HCT116 (cell line): Measurements from ENCODE around the gene ZBED3. TPM values are rescaled to one million over a fixed set of nuclear protein-coding genes. Genes with fewer than 3 reads are reported as not detected.
A peak's percentile ranks its signal among the peaks of the same experiment; 100 is the strongest.

Source experiments
- ATAC-seq: fragments of 200-7000 bp; cut with Tn5 transposase; 2 replicates; pipeline ENCODE4 v1.9.1; 2020; ENCODE audit warnings: mild to moderate bottlenecking, moderate library complexity
- BruUV-seq: library from RNA; stranded (reverse); fragments of 400-500 nt; replicated peaks from 2 replicates; lab custom pipeline; 2021; lab: Mats Ljungman, UMichigan
- CTCF ChIA-PET: fragments of 300-600 bp; sonication (Branson Sonifier 250); formaldehyde crosslinking; loops from one replicate; lab custom pipeline; 2021; ENCODE audit warnings: antibody characterized with exemption; lab: Charles Lee
- POLR2A ChIA-PET: fragments of 300-600, 350-600 bp; sonication (Branson Sonifier 250); formaldehyde crosslinking; loops from one replicate; lab custom pipeline; 2021; ENCODE audit warnings: antibody characterized with exemption; lab: Charles Lee
- RAD21 ChIA-PET, 2 experiments: fragments of 300-600 bp; sonication (Branson Sonifier 250); formaldehyde crosslinking; loops; one replicate each; lab custom pipeline; 2023; ENCODE audit warnings: low total read pairs in 2 of 2; ENCODE audit not compliant: uncharacterized antibody in 2 of 2, unreplicated experiment in 2 of 2, low non-redundant PET in 1 of 2; lab: Charles Lee
- DNase-seq: peaks from one replicate; pipeline ENCODE4 v3.0.0-alpha.2; 2010; ENCODE audit warnings: low read depth, low spot score
- H2AFZ ChIP-seq: fragments of 200-600 bp; shearing (Covaris generic), sonication (generic); 2 replicates; pipeline ENCODE4 v1.6.1; 2017; ENCODE audit warnings: low read depth, mixed run types, mixed read lengths, antibody characterized with exemption, low read length; ENCODE audit not compliant: poor library complexity, severe bottlenecking
- H3K27ac ChIP-seq: 2 replicates; pipeline ENCODE4 v1.5.1; 2012; ENCODE audit warnings: low read depth, low read length
- H3K27me3 ChIP-seq: fragments of 200-600 bp; sonication (generic); 2 replicates; pipeline ENCODE4 v1.6.1; 2016; ENCODE audit warnings: mixed run types, low read length, mixed read lengths; ENCODE audit not compliant: insufficient read depth
- H3K36me3 ChIP-seq, 2 experiments: fragments of 200-500 bp in 1 of 2; fragments of 200-600 bp in 1 of 2; sonication (Bioruptor generic) in 1 of 2; sonication (generic) in 1 of 2; 2 replicates each; pipeline versions ENCODE4 v1.5.1 to v1.6.1; 2014 to 2016; ENCODE audit warnings: low read length in 2 of 2, inconsistent platforms in 1 of 2, mixed read lengths in 1 of 2, mixed run types in 1 of 2; ENCODE audit not compliant: insufficient read depth in 2 of 2, control insufficient read depth in 1 of 2
- H3K4me1 ChIP-seq, 2 experiments: fragments of 200-600 bp in 1 of 2; sonication (generic) in 1 of 2; 2 replicates each; pipeline versions ENCODE4 v1.5.1 to v1.6.1; 2012 to 2017; ENCODE audit warnings: low read length in 2 of 2, inconsistent platforms in 1 of 2, mild to moderate bottlenecking in 1 of 2, mixed read lengths in 1 of 2, mixed run types in 1 of 2, moderate library complexity in 1 of 2; ENCODE audit not compliant: insufficient read depth in 2 of 2, control insufficient read depth in 1 of 2
- H3K4me2 ChIP-seq: fragments of 200-600 bp; sonication (generic); 2 replicates; pipeline ENCODE4 v1.6.1; 2017; ENCODE audit warnings: mixed run types, low read length, mixed read lengths
- H3K4me3 ChIP-seq, 2 experiments: fragments of 200-600 bp in 1 of 2; sonication (generic) in 1 of 2; replicated peaks in 1 of 2; 2 replicates each; pipeline ENCODE4 v1.5.1; 2011 to 2016; ENCODE audit warnings: low read length in 2 of 2, control low read depth in 1 of 2, low read depth in 1 of 2, mild to moderate bottlenecking in 1 of 2, mixed read lengths in 1 of 2, mixed run types in 1 of 2
- H3K79me2 ChIP-seq: fragments of 200-600 bp; sonication (generic); 2 replicates; pipeline ENCODE4 v1.6.1; 2017; ENCODE audit warnings: mild to moderate bottlenecking, mixed run types, low read length, moderate library complexity, mixed read lengths; ENCODE audit not compliant: insufficient read depth
- H3K9ac ChIP-seq: fragments of 200-600 bp; sonication (generic); 2 replicates; pipeline ENCODE4 v1.6.1; 2016; ENCODE audit warnings: low read length, mixed read lengths
- H3K9me2 ChIP-seq: fragments of 200-600 bp; sonication (generic), shearing (Covaris generic); 2 replicates; pipeline ENCODE4 v1.6.1; 2017; ENCODE audit warnings: mixed run types, mild to moderate bottlenecking, moderate library complexity; ENCODE audit not compliant: insufficient read depth
- H3K9me3 ChIP-seq, 2 experiments: fragments of 200-500 bp in 1 of 2; fragments of 200-600 bp in 1 of 2; sonication (Bioruptor generic) in 1 of 2; sonication (generic) in 1 of 2; 2 replicates each; pipeline ENCODE4 v1.6.1; 2014 to 2017; ENCODE audit warnings: low read length in 2 of 2, mixed read lengths in 2 of 2, inconsistent platforms in 1 of 2, low read depth in 1 of 2, mild to moderate bottlenecking in 1 of 2, mixed run types in 1 of 2, moderate library complexity in 1 of 2; ENCODE audit not compliant: control insufficient read depth in 1 of 2, insufficient read depth in 1 of 2
- H4K20me1 ChIP-seq: fragments of 200-600 bp; sonication (generic), shearing (Covaris generic); 2 replicates; pipeline ENCODE4 v1.6.1; 2017; ENCODE audit warnings: mixed run types, mild to moderate bottlenecking, moderate library complexity; ENCODE audit not compliant: insufficient read depth
- ATF3 ChIP-seq: IDR thresholded peaks from 2 replicates; pipeline ENCODE4 v1.6.1; 2012
- EGR1 ChIP-seq: IDR thresholded peaks from 2 replicates; pipeline ENCODE4 v1.6.1; 2012; ENCODE audit warnings: low read depth
- ELF1 ChIP-seq: IDR thresholded peaks from 2 replicates; pipeline ENCODE4 v1.6.1; 2012; ENCODE audit warnings: low read depth, borderline replicate concordance
- EZH2 ChIP-seq: fragments of 200-600 bp; sonication (generic); IDR thresholded peaks from 2 replicates; pipeline ENCODE4 v1.6.1; 2017; ENCODE audit warnings: antibody characterized with exemption, mixed run types
- FOSL1 ChIP-seq: IDR thresholded peaks from 2 replicates; pipeline ENCODE4 v1.6.1; 2012; ENCODE audit warnings: low read depth
- JUND ChIP-seq: IDR thresholded peaks from 2 replicates; pipeline ENCODE4 v1.6.1; 2012
- POLR2A ChIP-seq: IDR thresholded peaks from 2 replicates; pipeline ENCODE4 v1.7.0; 2011; ENCODE audit warnings: borderline replicate concordance; ENCODE audit not compliant: insufficient read depth, insufficient read length; ENCODE audit errors: extremely low read depth
- POLR2AphosphoS5 ChIP-seq: IDR thresholded peaks from 2 replicates; pipeline ENCODE4 v1.6.1; 2011; ENCODE audit warnings: mild to moderate bottlenecking, low read depth, low read length, moderate library complexity
- RAD21 ChIP-seq: IDR thresholded peaks from 2 replicates; pipeline ENCODE4 v1.6.1; 2012; ENCODE audit warnings: low read depth, mild to moderate bottlenecking
- SRF ChIP-seq: IDR thresholded peaks from 2 replicates; pipeline ENCODE4 v1.6.1; 2012; ENCODE audit warnings: low read depth
- YY1 ChIP-seq: IDR thresholded peaks from 2 replicates; pipeline ENCODE4 v1.6.1; 2011; ENCODE audit warnings: low read length, low read depth, moderate library complexity, mild to moderate bottlenecking; ENCODE audit not compliant: insufficient replicate concordance; ENCODE audit errors: extremely low read depth
- ZFX ChIP-seq: fragments of 450-650 bp; IDR thresholded peaks from 2 replicates; pipeline ENCODE4 v1.6.1; 2017
- ZNF274 ChIP-seq: fragments of 200-500 bp; sonication (Bioruptor generic); IDR thresholded peaks from 2 replicates; pipeline ENCODE4 v1.6.1; 2014; ENCODE audit warnings: mild to moderate bottlenecking, low read depth, low read length, inconsistent platforms
- intact Hi-C: fragments of 100-400 bp; cut with micrococcal nuclease; formaldehyde crosslinking; loops from 2 replicates; pipeline ENCODE4 v1.10.0; 2022
- total RNA-seq: library from RNA; stranded (reverse); gene quantifications from one replicate; pipeline ENCODE4 v1.2.1, GENCODE V29; 2021; ENCODE audit not compliant: unreplicated experiment
- TF ChIP-seq, protein P1 (sequence below), 3 experiments: fragments of 200-600 bp in 1 of 3; sonication (generic) in 1 of 3; IDR thresholded peaks in 2 of 3; conservative IDR thresholded peaks in 1 of 3; 2 replicates each; pipeline ENCODE4 v1.5.1; 2012 to 2017; ENCODE audit warnings: low read depth in 2 of 3, low read length in 2 of 3, antibody characterized with exemption in 1 of 3, borderline replicate concordance in 1 of 3, control low read depth in 1 of 3, mild to moderate bottlenecking in 1 of 3, mixed read lengths in 1 of 3, mixed run types in 1 of 3, moderate library complexity in 1 of 3; ENCODE audit not compliant: insufficient read depth in 1 of 3
- TF ChIP-seq, protein P2 (sequence below): IDR thresholded peaks from 2 replicates; pipeline ENCODE4 v1.6.1; 2011; ENCODE audit warnings: mild to moderate bottlenecking, low read length, moderate library complexity; ENCODE audit not compliant: insufficient replicate concordance; ENCODE audit errors: extremely low read depth
- TF ChIP-seq, protein P3 (sequence below): IDR thresholded peaks from 2 replicates; pipeline ENCODE4 v1.6.1; 2012

Gene ZBED3
- total RNA-seq, 1 experiment from 2014 or later, result 12.7 TPM

DNA sequence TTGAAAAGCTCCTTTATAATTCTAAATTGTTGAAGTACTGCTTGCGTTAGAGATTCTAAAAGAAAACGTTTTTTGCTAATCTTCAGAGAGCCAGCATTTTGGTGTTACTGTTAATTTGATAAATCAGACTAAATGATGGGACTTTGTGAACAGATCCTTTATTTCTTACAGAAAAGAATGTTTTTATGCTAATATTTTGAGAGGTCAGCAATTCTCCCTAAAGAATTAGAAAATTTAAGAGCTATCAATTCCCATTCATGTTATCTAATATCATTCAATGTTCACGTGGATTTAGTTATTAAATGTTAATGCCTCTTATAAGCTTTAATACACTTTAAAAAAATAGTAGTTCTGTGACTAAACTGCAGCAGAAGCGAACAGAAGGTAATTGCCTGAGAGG, 54.5 kb downstream of the ZBED3 start:
- Histone ChIP-seq H3K4me1 (peaks cover 9 to 18% of the 10 kb centered on the region in 2 experiments; a peak in 3 of 4 replicates), H2AFZ (no peak overlapping the region), H3K79me2 (peaks cover 28% of the 10 kb centered on the region), H4K20me1 (no peaks in the 10 kb centered on the region), H3K36me3 (peaks cover 16 to 24% of the 10 kb centered on the region in 2 experiments; a peak in 3 of 4 replicates), H3K4me3 (no peak overlapping the region), H3K4me2 (no peak overlapping the region), H3K27ac (no peak overlapping the region), H3K9me2 (no peaks in the 10 kb centered on the region), H3K9me3 (peaks cover 3 to 19% of the 10 kb centered on the region in 2 experiments; a peak in 2 of 4 replicates)
- no peak for DNase-seq
- ATAC-seq, result no peak
- RAD21 ChIA-PET, result no interaction called here
- POLR2A ChIA-PET, result no interaction called here
- CTCF ChIA-PET, result no interaction called here
- no TSS peak for BruUV-seq
- intact Hi-C loops, result no loop called here
- TF ChIP-seq POLR2A (no peak), JUND (no peak), POLR2AphosphoS5 (no peak), ATF3 (no peak), ZFX (no peak), EGR1 (no peak), YY1 (no peak), ZNF274 (no peak)
- TF ChIP-seq, all 23 proteins: peak for 0
- Histone ChIP-seq H3K27me3 (no peaks in the 10 kb centered on the region), H3K9ac (no peak overlapping the region)

DNA sequence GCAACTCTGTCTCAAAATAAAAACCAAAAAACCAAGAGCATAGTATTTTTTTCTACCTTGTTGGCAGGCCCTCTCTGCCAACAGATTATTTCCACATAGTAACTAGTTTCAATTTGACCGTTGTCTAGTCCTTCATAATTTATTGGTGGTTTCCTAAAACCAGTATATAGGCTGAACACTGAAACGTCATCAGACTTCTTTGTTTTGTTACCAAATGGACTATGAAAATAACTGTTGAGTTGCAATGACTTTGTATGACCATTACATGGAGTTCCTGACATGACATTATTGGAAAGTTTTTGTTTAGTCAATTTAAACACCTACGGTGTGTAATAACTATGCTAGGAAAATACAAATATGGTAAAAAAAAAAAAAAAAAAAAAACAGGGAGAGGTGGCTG, 55.2 kb downstream of the ZBED3 start:
- no peak for DNase-seq
- no peaks in the 10 kb centered on the region for H3K9me2 ChIP-seq
- CTCF ChIA-PET, result no interaction called here
- H3K4me1 ChIP-seq, result peaks cover 9 to 18% of the 10 kb centered on the region in 2 experiments; a peak in 3 of 4 replicates
- no TSS peak for BruUV-seq
- POLR2A ChIA-PET, result no interaction called here
- no peaks in the 10 kb centered on the region for H3K27me3 ChIP-seq
- RAD21 ChIA-PET, result no interaction called here
- peaks cover 14 to 17% of the 10 kb centered on the region in 2 experiments; a peak in 3 of 4 replicates for H3K36me3 ChIP-seq
- H2AFZ ChIP-seq, result no peak overlapping the region
- intact Hi-C loops, result no loop called here
- ATAC-seq, result no peak
- H4K20me1 ChIP-seq, result no peaks in the 10 kb centered on the region
- no peak overlapping the region for H3K27ac ChIP-seq
- peaks cover 3 to 19% of the 10 kb centered on the region in 2 experiments; a peak in 2 of 4 replicates for H3K9me3 ChIP-seq
- H3K4me3 ChIP-seq, result peak overlapping the region in 1 of 2 experiments; percentile 83; a peak in 3 of 4 replicates
- H3K9ac ChIP-seq, result no peak overlapping the region
- peak overlapping the region; percentile 79 for H3K4me2 ChIP-seq
- peaks cover 28% of the 10 kb centered on the region for H3K79me2 ChIP-seq
- TF ChIP-seq, protein P1, sequence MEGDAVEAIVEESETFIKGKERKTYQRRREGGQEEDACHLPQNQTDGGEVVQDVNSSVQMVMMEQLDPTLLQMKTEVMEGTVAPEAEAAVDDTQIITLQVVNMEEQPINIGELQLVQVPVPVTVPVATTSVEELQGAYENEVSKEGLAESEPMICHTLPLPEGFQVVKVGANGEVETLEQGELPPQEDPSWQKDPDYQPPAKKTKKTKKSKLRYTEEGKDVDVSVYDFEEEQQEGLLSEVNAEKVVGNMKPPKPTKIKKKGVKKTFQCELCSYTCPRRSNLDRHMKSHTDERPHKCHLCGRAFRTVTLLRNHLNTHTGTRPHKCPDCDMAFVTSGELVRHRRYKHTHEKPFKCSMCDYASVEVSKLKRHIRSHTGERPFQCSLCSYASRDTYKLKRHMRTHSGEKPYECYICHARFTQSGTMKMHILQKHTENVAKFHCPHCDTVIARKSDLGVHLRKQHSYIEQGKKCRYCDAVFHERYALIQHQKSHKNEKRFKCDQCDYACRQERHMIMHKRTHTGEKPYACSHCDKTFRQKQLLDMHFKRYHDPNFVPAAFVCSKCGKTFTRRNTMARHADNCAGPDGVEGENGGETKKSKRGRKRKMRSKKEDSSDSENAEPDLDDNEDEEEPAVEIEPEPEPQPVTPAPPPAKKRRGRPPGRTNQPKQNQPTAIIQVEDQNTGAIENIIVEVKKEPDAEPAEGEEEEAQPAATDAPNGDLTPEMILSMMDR (IDR thresholded peaks at IDR 0.05 in 2 of 3, conservative IDR thresholded peaks at IDR 0.05 in 1 of 3; ENCODE audit: borderline replicate concordance in 1 of 3, insufficient read depth in 1 of 3, low read depth in 2 of 3, low read length in 2 of 3), result no peak
- TF ChIP-seq ELF1, result no peak
- no peak for TF ChIP-seq POLR2AphosphoS5
- TF ChIP-seq RAD21, result no peak
- TF ChIP-seq FOSL1, result no peak
- no peak for TF ChIP-seq SRF
- no peak for TF ChIP-seq EZH2
- TF ChIP-seq EGR1, result no peak
- TF ChIP-seq JUND, result no peak
- no peak for TF ChIP-seq YY1
- TF ChIP-seq ZFX, result no peak
- TF ChIP-seq, protein P2, sequence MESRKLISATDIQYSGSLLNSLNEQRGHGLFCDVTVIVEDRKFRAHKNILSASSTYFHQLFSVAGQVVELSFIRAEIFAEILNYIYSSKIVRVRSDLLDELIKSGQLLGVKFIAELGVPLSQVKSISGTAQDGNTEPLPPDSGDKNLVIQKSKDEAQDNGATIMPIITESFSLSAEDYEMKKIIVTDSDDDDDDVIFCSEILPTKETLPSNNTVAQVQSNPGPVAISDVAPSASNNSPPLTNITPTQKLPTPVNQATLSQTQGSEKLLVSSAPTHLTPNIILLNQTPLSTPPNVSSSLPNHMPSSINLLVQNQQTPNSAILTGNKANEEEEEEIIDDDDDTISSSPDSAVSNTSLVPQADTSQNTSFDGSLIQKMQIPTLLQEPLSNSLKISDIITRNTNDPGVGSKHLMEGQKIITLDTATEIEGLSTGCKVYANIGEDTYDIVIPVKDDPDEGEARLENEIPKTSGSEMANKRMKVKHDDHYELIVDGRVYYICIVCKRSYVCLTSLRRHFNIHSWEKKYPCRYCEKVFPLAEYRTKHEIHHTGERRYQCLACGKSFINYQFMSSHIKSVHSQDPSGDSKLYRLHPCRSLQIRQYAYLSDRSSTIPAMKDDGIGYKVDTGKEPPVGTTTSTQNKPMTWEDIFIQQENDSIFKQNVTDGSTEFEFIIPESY, result no peak
- TF ChIP-seq ATF3, result no peak
- TF ChIP-seq, protein P3, sequence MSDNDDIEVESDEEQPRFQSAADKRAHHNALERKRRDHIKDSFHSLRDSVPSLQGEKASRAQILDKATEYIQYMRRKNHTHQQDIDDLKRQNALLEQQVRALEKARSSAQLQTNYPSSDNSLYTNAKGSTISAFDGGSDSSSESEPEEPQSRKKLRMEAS, result no peak
